ENCODE data around the gene BPI. TPM values are rescaled to one million over a fixed set of nuclear protein-coding genes. Genes with fewer than 3 reads are reported as not detected.

The BPI gene
- total and polyA plus RNA-seq, 2 donors (not counting 1 experiment from before 2014, with no cell fraction given) = 0.10 to 0.44 TPM

GRCh38 chr20:38261054-38261390 is 42.9 kb upstream of the BPI start:
- ChIA-PET CTCF (no interaction called here), POLR2A (no interaction called here)
- Mint-ChIP-seq H3K27ac (no peak overlapping the region), H3K27me3 (peaks cover 60% of the 10 kb centered on the region), H3K9me3 (ENCODE audit: insufficient read depth) (no peaks in the 10 kb centered on the region), H3K4me3 (no peak overlapping the region), H3K4me1 (peaks cover 5% of the 10 kb centered on the region)
- ATAC-seq (ENCODE audit: low read depth) (no peak), DNase-seq (no peak)
- H3K27ac ChIP-seq (ENCODE audit: low read length in 2 of 2) = no peak overlapping the region
- no peaks in the 10 kb centered on the region for H4K20me1 ChIP-seq (ENCODE audit: control insufficient read depth, insufficient read depth, low read length, poor library complexity, severe bottlenecking)
- H3K79me2 ChIP-seq (ENCODE audit: control insufficient read depth, insufficient read depth, low read length) = no peaks in the 10 kb centered on the region
- TF ChIP-seq EZH2 (IDR thresholded peaks at IDR 0.05; ENCODE audit: borderline replicate concordance, insufficient read depth, low read depth, low read length, poor library complexity, severe bottlenecking) = no peak
- TF ChIP-seq CTCF (IDR thresholded peaks at IDR 0.05) = no peak
- no peak overlapping the region for H3K4me2 ChIP-seq (replicated peaks; ENCODE audit: low read depth, low read length, poor library complexity, severe bottlenecking)
- H3K9ac ChIP-seq (ENCODE audit: low read length) = no peak overlapping the region
- intact Hi-C loops (cut with micrococcal nuclease) = no loop called here
- no peaks in the 10 kb centered on the region for H3K36me3 ChIP-seq (replicated peaks in 1 of 2; ENCODE audit: control extremely low read depth in 1 of 2, control insufficient read depth in 1 of 2, extremely low read depth in 1 of 2, insufficient read depth in 2 of 2, low read length in 1 of 2)
- no peak overlapping the region for H2AFZ ChIP-seq (ENCODE audit: insufficient read depth, low read depth, low read length, poor library complexity, severe bottlenecking)
- no peaks in the 10 kb centered on the region for H3K4me1 ChIP-seq (ENCODE audit: control insufficient read depth in 2 of 2, insufficient read depth in 2 of 2, low read length in 2 of 2)
- H3K27me3 ChIP-seq (replicated peaks in 1 of 4; ENCODE audit: control extremely low read depth in 1 of 4, control insufficient read depth in 3 of 4, insufficient read depth in 4 of 4, low read length in 3 of 4) = peaks cover 0 to 34% (median 19%) of the 10 kb centered on the region in 4 experiments
- WGBS (ENCODE audit: insufficient coverage) = 92% methylated on average over 2 of the region's 8 CpGs
- H3K9me3 ChIP-seq (ENCODE audit: control extremely low read depth in 1 of 3, control insufficient read depth in 2 of 3, insufficient read depth in 1 of 3, low read length in 2 of 3) = peaks cover 0 to 5% (median 0%) of the 10 kb centered on the region in 3 donors
- H3K4me3 ChIP-seq (ENCODE audit: control extremely low read depth in 1 of 5, extremely low read depth in 1 of 5, insufficient read depth in 1 of 5, low read depth in 2 of 5, low read length in 4 of 5) = no peak overlapping the region

- Histone ChIP-seq H3K4me3 (ENCODE audit: control extremely low read depth in 1 of 5, extremely low read depth in 1 of 5, insufficient read depth in 1 of 5, low read depth in 2 of 5, low read length in 4 of 5) (no peak overlapping the region), H3K4me1 (ENCODE audit: control insufficient read depth in 2 of 2, insufficient read depth in 2 of 2, low read length in 2 of 2) (no peaks in the 10 kb centered on the region), H3K36me3 (replicated peaks in 1 of 2; ENCODE audit: control extremely low read depth in 1 of 2, control insufficient read depth in 1 of 2, extremely low read depth in 1 of 2, insufficient read depth in 2 of 2, low read length in 1 of 2) (no peaks in the 10 kb centered on the region), H3K79me2 (ENCODE audit: control insufficient read depth, insufficient read depth, low read length) (no peaks in the 10 kb centered on the region), H4K20me1 (ENCODE audit: control insufficient read depth, insufficient read depth, low read length, poor library complexity, severe bottlenecking) (no peaks in the 10 kb centered on the region), H2AFZ (ENCODE audit: insufficient read depth, low read depth, low read length, poor library complexity, severe bottlenecking) (no peak overlapping the region), H3K27ac (ENCODE audit: low read length in 2 of 2) (no peak overlapping the region), H3K4me2 (replicated peaks; ENCODE audit: low read depth, low read length, poor library complexity, severe bottlenecking) (no peak overlapping the region), H3K9ac (ENCODE audit: low read length) (no peak overlapping the region), H3K9me3 (ENCODE audit: control extremely low read depth in 1 of 3, control insufficient read depth in 2 of 3, insufficient read depth in 1 of 3, low read length in 2 of 3) (peaks cover 0 to 5% (median 0%) of the 10 kb centered on the region in 3 donors), H3K27me3 (replicated peaks in 1 of 4; ENCODE audit: control extremely low read depth in 1 of 4, control insufficient read depth in 3 of 4, insufficient read depth in 4 of 4, low read length in 3 of 4) (peaks cover 0 to 34% (median 19%) of the 10 kb centered on the region in 4 experiments)
- CTCF ChIA-PET = no interaction called here
- Mint-ChIP-seq H3K4me1 (peaks cover 5% of the 10 kb centered on the region), H3K27ac (no peak overlapping the region), H3K9me3 (ENCODE audit: insufficient read depth) (no peaks in the 10 kb centered on the region), H3K27me3 (peaks cover 54% of the 10 kb centered on the region), H3K4me3 (no peak overlapping the region)
- POLR2A ChIA-PET = no interaction called here
- TF ChIP-seq CTCF (IDR thresholded peaks at IDR 0.05) (no peak), EZH2 (IDR thresholded peaks at IDR 0.05; ENCODE audit: borderline replicate concordance, insufficient read depth, low read depth, low read length, poor library complexity, severe bottlenecking) (no peak)
- no peak for ATAC-seq (ENCODE audit: low read depth)
- DNase-seq = no peak
- intact Hi-C loops (cut with micrococcal nuclease) = no loop called here
- 100% methylated on average over 1 of the region's 6 CpGs for WGBS (ENCODE audit: insufficient coverage)
Measured at GRCh38 chr20:38262931-38263330, 41.0 kb upstream of the BPI start.

Data from B cell (primary cell).